Left cardiac atrium (tissue), 4 donors: ENCODE data around the gene SCYL1. TPM values are rescaled to one million over a fixed set of nuclear protein-coding genes. Genes with fewer than 3 reads are reported as not detected.

ENCODE experiments used
- ATAC-seq, 2 donors: fragments of 200-7000 bp; cut with Tn5 transposase; one replicate each; pipeline ENCODE4 v1.9.1; 2020; ENCODE audit warnings: mild to moderate bottlenecking in 2 of 2, moderate library complexity in 2 of 2
- DNase-seq: peaks from one replicate; pipeline ENCODE4 v3.0.0-alpha.2; 2020
- intact Hi-C, 2 donors: fragments of 100-400 bp; cut with DNase I; formaldehyde crosslinking; loops; one replicate each; pipeline versions ENCODE4 v1.14.1 to v1.15.1; 2022 to 2023
- total RNA-seq, 2 donors: library from RNA; stranded (reverse); fragmentation: NEBNext Ultra II Directional; extraction: Animal tissue kit (Norgen Biotek cat#: 25700); gene quantifications; one replicate each; pipeline ENCODE4 v1.2.1, GENCODE V29; 2021
- donor health status: DM: no; HTN: yes; CAD: no.
- donor health status: DM: no; HTN: yes; CAD: no; lungs with severe emphysema.
- donor health status: DM: yes; HTN: yes; CAD: no.
- donor health status: Dilated cardiomyopathy.

SCYL1 gene
- total RNA-seq, 2 donors from 2014 or later, result 51.5 to 67.3 TPM

GRCh38 chr11:65524014-65524740, 706 bp upstream of the SCYL1 start:
- intact Hi-C loops, result no loop called here

DNA sequence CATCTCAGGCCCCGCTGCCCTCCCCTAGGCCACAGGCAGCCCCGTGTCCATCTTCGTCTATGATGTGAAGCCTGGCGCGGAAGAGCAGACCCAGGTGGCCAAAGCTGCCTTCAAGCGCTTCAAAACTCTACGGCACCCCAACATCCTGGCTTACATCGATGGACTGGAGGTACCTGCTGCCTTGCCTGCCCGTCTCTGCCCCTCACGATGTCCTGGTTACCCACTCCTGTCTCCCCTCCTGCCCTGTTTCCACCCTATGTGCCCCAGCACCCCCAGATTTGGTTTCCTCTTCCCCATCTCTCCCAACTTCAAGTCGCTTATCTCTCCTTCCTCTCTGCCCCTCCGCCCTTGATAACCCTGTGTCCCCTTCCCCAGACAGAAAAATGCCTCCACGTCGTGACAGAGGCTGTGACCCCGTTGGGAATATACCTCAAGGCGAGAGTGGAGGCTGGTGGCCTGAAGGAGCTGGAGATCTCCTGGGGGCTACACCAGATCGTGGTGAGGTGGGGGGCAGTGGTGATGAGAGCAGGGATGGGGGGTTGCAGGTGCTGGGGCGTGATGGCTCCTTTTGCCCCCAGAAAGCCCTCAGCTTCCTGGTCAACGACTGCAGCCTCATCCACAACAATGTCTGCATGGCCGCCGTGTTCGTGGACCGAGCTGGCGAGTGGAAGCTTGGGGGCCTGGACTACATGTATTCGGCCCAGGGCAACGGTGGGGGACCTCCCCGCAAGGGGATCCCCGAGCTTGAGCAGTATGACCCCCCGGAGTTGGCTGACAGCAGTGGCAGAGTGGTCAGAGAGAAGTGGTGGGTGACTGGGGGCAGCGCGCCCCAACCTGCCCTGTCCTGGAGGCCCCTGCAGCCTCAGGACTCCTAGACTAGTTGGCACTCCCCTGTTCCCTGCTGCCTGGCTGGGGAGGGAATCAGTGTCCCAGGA, 930 bp downstream of the SCYL1 start:
- intact Hi-C loops, result no loop called here
- DNase-seq, result no peak
- no peak for ATAC-seq

More at GRCh38 chr11:65524014-65524740, 706 bp upstream of the SCYL1 start:
- peak; percentile 6 to 25 for ATAC-seq
- DNase-seq, result no peak

DNA sequence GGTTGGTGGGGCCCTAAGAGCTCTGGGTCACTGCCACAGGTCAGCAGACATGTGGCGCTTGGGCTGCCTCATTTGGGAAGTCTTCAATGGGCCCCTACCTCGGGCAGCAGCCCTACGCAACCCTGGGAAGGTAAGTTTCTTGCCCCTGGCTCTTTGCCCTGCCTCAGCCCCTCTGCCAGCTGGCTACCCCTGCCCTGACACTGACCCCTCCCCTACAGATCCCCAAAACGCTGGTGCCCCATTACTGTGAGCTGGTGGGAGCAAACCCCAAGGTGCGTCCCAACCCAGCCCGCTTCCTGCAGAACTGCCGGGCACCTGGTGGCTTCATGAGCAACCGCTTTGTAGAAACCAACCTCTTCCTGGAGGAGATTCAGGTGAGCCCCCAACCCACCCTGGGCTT, 1.9 kb downstream of the SCYL1 start:
- DNase-seq, result no peak
- intact Hi-C loops, result no loop called here
- ATAC-seq, result no peak

DNA sequence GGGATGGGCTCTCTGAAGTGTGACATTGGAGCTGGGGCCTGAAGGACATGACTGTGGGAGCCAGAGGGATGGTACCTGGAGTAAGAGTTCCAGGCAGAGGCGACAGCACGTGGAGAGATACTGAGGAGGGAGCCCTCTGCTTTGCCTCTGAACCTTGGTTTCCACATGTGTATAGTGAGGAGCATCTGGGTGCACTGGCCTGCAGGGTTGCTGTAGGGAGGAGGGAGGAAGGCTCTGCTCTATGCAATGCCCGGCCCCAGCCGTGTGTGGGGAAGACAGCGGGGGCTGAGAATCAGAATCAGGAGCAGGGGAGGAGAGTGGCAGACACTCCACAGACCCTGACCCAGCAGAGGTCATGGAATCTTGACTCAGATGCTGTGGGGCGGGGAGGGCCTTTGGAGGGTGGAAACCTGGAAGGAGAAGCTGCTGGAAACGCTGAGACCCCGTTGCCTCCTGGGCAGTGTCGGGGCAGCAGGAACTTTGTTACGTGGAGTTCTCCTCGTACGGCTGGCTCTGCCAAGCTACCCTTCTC, 4.0 kb downstream of the SCYL1 start:
- ATAC-seq (no peak), DNase-seq (no peak)
- intact Hi-C loops, result no loop called here

DNA sequence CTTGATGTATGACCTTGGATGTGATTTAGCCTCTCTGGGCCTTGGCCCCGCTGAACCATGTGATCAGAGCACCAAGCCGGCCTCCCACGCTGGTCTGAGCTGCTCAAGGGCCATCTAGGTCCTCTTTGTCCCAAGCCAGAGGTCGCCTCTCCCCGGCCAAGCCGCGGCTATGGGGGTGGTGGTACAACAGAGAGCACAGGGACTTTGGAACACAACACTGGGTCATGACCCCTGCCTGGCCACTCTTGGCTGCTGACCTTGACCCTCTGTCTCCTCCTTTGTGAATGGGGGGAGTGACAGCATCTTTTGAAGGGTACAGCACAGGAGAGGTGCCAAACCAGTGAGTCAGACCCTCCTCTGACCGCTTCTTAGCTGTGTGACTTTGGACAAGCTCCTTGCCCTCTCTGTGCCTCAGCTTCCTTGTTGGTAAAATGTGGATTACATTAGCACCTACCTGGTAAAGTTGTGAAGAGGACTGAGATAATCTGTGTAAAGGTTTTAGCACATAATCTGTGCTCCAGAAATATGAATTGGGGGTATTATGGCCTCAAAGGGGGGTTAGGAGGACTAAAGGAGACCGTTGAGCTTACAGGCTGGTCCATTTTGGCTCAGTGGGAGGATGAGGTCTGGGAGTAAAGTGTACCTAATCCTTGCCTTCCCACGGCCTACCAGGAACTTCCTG, 4.7 kb downstream of the SCYL1 start:
- DNase-seq, result no peak
- ATAC-seq, result no peak
- intact Hi-C loops, result no loop called here

- DNase-seq, result no peak
- intact Hi-C loops, result no loop called here
- no peak for ATAC-seq
Measured at GRCh38 chr11:65530157-65530496, 5.2 kb downstream of the SCYL1 start.

DNA sequence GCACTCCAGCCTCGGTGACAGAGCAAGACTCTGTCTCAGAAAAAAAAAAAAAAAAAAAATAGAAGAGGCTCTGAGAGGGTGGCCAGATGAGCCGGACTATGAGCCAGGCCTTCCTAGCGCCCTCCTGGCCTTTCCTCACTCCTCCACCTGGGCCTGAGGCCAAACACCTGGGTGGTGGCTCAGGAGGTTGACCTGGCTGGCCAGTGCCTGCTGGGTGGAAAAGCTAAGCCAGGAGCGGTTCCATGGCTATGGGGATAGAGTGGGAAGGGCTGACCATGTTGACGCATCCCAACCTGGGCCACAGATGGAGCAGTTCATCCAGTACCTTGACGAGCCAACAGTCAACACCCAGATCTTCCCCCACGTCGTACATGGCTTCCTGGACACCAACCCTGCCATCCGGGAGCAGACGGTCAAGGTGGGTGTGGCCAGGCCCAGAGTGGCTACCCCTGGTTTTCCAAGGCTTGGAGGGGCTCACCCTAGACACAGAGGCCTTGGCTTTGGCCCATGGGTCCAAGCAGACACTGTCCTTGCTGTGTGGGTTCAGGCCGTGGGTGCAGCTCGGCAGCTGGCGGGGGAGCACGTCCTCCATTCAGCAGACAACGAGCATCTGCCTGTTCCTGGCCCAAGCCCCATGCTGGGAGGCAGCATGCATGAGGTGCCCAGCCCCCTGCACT, 7.6 kb downstream of the SCYL1 start:
- ATAC-seq (no peak), DNase-seq (no peak)
- intact Hi-C loops, result no loop called here

GRCh38 chr11:65535102-65535501, 10.2 kb downstream of the SCYL1 start:
- DNase-seq (no peak), ATAC-seq (no peak)
- intact Hi-C loops, result no loop called here

DNA sequence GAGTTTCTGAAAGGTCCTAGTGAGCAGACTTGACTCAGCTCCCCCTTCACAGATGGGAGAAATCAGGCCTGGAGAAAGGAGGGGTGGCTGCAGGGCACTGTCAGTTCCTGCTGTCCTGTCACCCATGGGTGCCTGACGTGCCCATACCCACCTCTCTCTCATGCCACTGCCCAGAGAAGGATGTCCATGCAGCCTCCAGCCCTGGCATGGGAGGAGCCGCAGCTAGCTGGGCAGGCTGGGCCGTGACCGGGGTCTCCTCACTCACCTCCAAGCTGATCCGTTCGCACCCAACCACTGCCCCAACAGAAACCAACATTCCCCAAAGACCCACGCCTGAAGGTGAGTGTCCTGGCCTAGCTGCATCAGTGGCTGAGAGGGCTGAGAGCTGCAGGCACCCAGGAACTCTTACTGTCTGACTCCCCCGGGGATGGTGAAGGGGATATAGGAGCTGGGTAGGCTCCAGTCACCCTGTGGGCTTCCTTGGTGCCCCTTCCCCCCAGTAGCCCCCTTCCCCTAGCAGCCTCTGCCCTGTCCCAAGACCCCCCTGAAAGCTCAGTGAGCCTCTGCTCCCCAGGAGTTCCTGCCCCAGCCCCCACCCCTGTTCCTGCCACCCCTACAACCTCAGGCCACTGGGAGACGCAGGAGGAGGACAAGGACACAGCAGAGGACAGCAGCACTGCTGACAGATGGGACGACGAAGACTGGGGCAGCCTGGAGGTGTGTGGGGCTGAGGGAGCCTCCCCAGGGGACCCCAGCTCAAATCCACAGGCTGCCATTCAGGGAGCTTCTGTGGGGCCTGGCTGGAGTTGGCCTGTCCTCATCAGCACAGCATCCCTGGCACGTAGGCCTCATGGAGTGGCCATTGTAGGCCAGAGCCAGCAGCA, 11.8 kb downstream of the SCYL1 start:
- intact Hi-C loops, result no loop called here
- ATAC-seq (no peak), DNase-seq (no peak)

DNA sequence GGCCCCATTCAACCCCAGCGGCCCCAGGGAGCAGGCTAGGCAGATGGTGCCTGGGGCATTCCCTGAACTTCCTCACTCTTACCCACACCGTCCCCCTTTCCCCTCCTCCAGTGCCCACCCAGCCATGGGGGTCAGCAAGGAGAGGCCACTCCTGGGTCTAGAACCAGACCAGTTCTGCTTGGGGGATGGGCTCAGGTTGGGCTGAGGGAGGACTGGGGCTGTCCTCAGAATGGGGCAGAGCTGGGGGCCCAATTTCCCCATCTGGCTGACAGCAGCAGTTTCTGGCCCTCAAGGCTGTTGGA, 12.4 kb downstream of the SCYL1 start:
- DNase-seq (no peak), ATAC-seq (no peak)
- intact Hi-C loops, result no loop called here

GRCh38 chr11:65537620-65538231, 12.8 kb downstream of the SCYL1 start:
- no peak for DNase-seq
- ATAC-seq, result no peak
- intact Hi-C loops, result no loop called here

- ATAC-seq (no peak), DNase-seq (no peak)
- intact Hi-C loops, result no loop called here
Measured at GRCh38 chr11:65538232-65538914, 13.5 kb downstream of the SCYL1 start.

DNA sequence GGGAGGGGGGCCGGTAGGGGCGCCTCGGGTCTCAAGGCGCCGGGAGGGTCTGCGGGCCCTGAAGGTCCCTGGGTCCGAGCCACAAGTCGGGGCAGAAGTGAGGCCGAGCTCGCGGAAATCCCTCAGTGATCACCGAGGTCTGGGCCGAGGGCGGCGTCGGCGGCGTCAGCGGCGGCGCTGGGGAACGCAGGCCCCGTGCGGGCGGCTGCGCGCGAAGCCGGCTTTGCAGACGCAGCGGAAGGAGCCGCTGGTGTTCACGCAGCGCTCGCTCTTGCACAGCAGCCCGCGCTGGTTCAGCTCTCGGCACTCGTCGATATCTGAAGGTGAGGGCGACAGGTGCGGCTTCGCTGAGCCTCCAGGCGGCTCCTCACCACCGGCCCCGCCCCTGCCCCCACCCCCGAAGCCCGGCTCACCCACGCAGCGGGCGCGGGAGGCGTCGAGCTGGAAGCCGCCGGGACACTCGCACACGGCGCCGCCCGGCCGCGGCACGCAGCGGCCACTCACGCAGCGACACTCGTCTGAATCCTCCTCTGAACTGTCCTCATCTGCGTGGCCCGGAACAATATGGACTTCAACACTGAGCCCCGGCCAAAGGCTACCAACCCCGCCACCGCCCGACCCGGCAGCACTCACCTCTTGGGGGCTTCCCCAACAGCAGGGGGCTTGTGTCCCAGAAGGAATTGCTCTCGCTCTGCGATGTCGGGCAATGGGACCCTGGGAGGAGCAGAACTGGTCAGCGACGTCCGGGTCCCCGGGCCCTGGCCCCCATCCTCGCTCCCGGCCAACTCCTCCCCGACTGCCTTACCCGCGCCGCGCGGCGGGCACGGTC, 14.2 kb downstream of the SCYL1 start:
- no peak for ATAC-seq
- intact Hi-C loops, result no loop called here
- no peak for DNase-seq

- ATAC-seq, result peak; percentile 10 to 26
- intact Hi-C loops, result loop anchor here (2.0 to 10.0 kb wide), 2 partner anchors 49 to 55 kb away; partner anchors contain the start of gene KCNK7 (in 1 of the 2)
- no peak for DNase-seq
Measured at GRCh38 chr11:65539744-65540289, 14.9 kb downstream of the SCYL1 start.

DNA sequence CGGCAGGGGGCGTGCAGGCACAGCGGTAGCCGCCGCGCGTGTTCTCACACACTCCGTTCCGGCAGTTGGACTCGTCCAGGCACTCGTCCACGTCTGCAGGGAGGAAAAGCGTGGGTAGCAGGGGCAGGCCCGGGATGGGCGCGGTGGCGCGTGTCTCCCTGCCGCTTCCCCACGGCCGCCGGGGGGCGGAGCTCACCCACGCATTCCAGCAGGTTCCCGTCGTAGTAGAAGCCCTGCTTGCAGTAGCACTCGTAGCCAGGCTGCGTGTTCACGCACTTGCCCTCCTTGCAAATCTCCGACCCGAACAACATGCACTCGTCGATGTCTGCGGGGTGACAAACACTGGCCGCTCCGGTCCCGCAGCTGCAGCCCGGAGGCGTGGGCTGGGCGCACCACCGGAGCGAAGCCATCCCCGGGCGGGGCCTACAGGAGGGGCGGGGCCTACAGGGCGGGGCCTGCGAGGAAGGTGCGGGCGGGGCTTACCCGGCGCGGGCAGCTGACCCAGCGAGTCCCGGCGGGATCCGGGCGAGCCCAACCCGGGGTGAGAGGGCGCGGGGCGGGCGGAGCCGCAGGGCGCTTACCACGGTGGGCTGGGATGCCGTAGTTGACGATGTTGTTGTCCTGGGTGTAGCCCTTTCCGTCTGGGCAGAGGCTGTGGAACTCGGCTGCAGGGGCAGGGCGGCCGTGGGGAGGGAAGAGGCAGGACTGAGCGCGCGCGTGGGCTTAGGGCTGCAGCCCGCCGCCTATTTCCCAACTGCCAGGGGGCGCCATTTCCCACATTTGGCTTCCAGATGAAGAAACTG, 15.6 kb downstream of the SCYL1 start:
- intact Hi-C loops, result loop anchor here (2.0 to 10.0 kb wide), 2 partner anchors 48 to 54 kb away; partner anchors contain the start of gene KCNK7 (in 1 of the 2)
- DNase-seq (peak; percentile 92), ATAC-seq (peak; percentile 92 to 93)
